ENCODE results near the gene OR2AE1.
"Not testable (repeated sequence)": the region's sequence is repeated elsewhere in the genome, so short reads cannot be mapped to it uniquely, and the experiment has no call there.

Gene OR2AE1

GRCh38 chr7:99876933-99877332, at the start of gene OR2AE1:
OR2AE1 (minus strand) TSS chr7:99877033; CDS start chr7:99877033, 0 bp downstream.
- DNase-seq (ENCODE audit: low read depth in 2 of 3, low spot score in 1 of 3) = no peak

- no peak for DNase-seq (ENCODE audit: low read depth in 2 of 3, low spot score in 1 of 3)
Measured at GRCh38 chr7:99926321-99926720, 49.5 kb upstream of the OR2AE1 start.

- no peak for DNase-seq (ENCODE audit: low read depth in 2 of 3, low spot score in 1 of 3)
Measured at GRCh38 chr7:99923200-99923599, 46.4 kb upstream of the OR2AE1 start.

DNA sequence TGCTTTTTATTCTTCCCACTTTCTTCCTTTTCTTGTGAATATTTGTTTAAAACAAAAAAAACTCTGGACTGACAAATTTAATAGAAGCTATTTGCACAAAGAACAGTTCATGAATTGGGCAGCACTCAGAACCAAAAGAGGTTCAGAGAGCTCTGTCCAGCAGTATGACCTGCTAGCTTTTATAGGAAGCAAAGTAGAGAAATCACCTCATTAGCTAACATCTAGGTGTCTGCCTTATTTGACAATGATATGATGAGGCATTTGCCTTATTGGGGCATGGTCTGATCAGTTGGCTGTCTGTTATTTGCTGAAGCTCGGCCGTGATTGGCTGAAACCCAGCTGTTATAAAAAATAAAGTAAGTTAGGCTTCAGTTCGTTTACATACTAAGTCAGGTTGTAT, 43.3 kb upstream of the OR2AE1 start:
- DNase-seq (ENCODE audit: low read depth in 2 of 3, low spot score in 1 of 3) = no peak

DNA sequence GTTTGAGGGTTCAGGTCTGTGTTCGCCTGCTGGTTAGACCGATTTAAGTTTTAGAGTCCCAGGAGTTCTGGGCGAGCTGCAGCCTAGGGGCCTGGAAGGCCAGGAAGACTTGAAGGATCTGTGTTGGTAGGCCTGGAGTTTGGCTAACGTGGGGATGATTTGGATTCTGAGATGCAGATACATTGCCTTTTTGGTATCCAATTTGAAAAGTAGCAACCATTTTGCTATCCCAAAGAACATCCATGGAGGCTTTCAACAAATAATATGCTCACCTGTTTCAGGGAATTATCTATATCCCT, 42.9 kb upstream of the OR2AE1 start:
- no peak for DNase-seq (ENCODE audit: low read depth in 2 of 3, low spot score in 1 of 3)

DNA sequence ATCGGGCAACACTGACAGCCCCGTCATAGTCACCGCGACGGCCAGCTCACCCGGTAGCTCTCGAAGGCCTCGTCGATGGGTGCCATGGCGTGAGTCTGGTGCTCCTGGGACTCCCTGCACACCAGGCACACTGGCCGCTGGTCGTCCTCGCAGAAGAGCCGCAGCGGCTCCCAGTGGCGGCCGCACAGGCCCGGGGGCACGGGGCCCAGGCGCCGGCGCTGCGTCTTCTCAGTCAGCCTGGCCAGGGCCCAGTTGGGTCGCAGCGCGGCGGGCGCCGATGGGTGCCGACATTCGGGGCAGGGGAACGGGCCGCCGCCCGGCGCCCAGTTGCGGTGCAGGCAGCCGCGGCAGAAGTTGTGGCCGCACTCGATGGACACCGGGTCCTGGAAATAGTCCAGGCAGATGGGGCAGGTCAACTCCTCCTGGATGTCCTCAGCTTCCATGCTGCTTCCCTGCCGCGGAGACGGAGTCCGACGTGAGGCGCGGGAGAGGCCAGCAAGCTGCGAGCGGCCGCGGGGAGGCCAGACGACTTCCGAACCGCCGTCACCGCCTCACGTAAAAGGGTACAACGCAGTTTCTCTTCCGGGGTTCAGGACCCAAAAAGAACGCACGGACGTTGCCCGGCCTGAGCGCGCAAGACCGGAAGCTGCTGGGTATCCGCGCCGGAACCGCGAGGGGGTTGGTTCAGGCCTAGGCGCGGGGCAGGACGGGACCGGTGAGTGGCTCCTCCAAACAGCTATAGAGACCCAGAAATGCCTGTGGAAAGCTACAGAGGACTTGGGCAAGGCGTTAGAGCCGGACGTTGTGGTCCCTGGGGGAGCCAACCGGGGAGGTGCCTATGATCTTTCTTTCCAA, 42.4 kb upstream of the OR2AE1 start, which contains the start of gene TRIM4:
TSS of gene TRIM4 (minus strand) at position 572 of the 855 bp plus-strand sequence. CDS start at position 443, 129 bp downstream.
- peak; percentile 80 to 91 (median 89) for DNase-seq (ENCODE audit: low read depth in 2 of 3, low spot score in 1 of 3)

- DNase-seq (ENCODE audit: low read depth in 2 of 3, low spot score in 1 of 3) = no peak
Measured at GRCh38 chr7:99910976-99911375, 34.1 kb upstream of the OR2AE1 start.

GRCh38 chr7:99901581-99901980, 24.7 kb upstream of the OR2AE1 start:
- DNase-seq (ENCODE audit: low read depth in 2 of 3, low spot score in 1 of 3) = no peak

- no peak for DNase-seq (ENCODE audit: low read depth in 2 of 3, low spot score in 1 of 3)
Measured at GRCh38 chr7:99899830-99900519, 23.1 kb upstream of the OR2AE1 start.

DNA sequence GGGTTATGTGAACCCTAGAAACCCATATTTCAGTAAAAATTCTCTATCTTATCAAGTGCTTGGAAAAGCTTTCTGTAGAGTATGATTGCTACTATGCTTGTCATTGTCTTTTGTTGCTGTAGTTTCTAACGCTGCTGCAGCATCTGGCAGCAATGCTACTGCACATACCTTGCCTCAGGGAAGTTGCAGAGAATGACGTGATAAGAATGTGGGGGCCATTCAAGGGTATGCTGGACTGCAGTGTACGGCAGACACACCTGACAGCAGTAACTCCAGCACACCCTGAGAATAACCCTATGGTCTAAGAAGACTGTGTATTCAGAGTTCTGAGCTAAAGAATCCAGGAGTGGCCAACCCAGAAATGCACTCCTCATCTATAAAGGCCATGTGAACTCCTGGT, 22.0 kb upstream of the OR2AE1 start:
- DNase-seq (ENCODE audit: low read depth in 2 of 3, low spot score in 1 of 3) = no peak

- DNase-seq (ENCODE audit: low read depth in 2 of 3, low spot score in 1 of 3) = no peak
Measured at GRCh38 chr7:99898023-99898357, 21.2 kb upstream of the OR2AE1 start.

- no peak for DNase-seq (ENCODE audit: low read depth in 2 of 3, low spot score in 1 of 3)
Measured at GRCh38 chr7:99897322-99898022, 20.6 kb upstream of the OR2AE1 start.

- no peak for DNase-seq (ENCODE audit: low read depth in 2 of 3, low spot score in 1 of 3)
Measured at GRCh38 chr7:99894738-99895137, 17.9 kb upstream of the OR2AE1 start.

GRCh38 chr7:99893280-99893679, 16.4 kb upstream of the OR2AE1 start:
- DNase-seq (ENCODE audit: low read depth in 2 of 3, low spot score in 1 of 3) = no peak

DNA sequence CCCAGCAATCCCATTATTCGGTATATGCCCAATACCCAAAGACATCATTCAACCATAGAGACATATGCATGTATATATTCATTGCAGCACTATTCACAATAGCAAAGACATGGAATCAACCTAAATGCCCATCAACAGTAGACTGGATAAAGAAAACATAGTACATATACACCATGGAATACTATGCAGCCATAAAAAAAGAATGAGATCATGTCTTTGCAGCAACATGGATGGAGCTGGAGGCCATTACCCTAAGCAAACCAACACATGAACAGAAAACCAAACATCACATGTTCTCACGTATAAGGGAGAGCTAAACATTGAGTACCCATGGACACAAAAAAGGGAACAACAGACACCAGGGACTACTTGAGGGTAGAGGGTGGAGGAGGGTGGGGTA, 13.5 kb upstream of the OR2AE1 start:
- not testable (repeated sequence) for DNase-seq (ENCODE audit: low read depth in 2 of 3, low spot score in 1 of 3)

DNA sequence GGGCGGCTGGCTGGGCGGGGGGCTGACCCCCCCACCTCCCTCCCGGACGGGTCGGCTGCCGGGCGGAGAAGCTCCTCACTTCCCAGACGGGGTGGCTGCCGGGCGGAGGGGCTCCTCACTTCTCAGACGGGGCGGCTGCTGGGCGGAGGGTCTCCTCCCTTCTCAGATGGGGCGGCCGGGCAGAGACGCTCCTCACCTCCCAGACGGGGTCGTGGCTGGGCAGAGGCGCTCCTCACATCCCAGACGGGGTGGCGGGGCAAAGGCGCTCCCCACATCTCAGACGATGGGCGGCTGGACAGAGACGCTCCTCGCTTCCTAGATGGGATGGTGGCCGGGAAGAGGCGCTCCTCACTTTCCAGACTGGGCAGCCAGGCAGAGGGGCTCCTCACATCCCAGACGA, 11.5 kb upstream of the OR2AE1 start:
- not testable (repeated sequence) for DNase-seq (ENCODE audit: low read depth in 2 of 3, low spot score in 1 of 3)

GRCh38 chr7:99881370-99881769, 4.5 kb upstream of the OR2AE1 start:
- DNase-seq (ENCODE audit: low read depth in 2 of 3, low spot score in 1 of 3) = no peak

GRCh38 chr7:99876491-99876890, 342 bp downstream of the OR2AE1 start:
- DNase-seq (ENCODE audit: low read depth in 2 of 3, low spot score in 1 of 3) = no peak

DNA sequence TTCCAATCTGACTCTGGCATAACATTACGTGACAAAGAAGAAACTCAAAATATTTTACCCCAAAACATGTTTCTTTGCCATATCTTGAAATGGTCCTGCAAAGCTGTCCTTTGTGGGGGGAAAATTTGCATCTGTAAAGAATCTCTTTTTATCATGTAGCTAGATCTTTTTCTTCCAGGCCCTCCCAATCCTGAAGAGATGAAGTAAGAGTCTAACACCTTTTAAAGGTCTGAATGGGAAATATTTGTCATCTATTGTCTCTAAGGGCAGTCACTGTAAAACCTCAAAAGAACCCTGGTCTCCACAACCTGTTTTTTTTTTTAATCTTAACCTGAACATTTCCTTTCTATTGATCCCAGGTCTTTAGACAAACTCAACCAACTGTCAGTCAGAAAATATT, 8.6 kb downstream of the OR2AE1 start:
- DNase-seq (ENCODE audit: low read depth in 2 of 3, low spot score in 1 of 3) = no peak

DNA sequence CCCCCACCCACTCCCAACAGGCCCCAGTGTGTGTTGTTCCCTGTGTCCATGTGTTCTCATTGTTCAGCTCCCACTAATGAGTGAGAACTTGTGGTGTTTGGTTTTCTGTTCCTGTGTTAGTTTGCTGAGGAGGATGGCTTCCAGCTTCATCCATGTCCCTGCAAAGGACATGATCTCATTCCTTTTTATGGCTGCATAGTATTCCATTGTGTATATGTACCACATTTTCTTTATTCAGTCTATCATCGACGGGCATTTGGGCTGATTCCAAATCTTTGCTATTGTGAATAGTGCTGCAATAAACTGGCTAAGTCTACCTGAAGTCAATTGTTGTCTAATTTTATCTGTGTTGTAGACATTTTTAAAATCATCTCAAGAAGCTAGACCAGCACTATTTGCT, 9.4 kb downstream of the OR2AE1 start:
- DNase-seq (ENCODE audit: low read depth in 2 of 3, low spot score in 1 of 3) = not testable (repeated sequence)

DNA sequence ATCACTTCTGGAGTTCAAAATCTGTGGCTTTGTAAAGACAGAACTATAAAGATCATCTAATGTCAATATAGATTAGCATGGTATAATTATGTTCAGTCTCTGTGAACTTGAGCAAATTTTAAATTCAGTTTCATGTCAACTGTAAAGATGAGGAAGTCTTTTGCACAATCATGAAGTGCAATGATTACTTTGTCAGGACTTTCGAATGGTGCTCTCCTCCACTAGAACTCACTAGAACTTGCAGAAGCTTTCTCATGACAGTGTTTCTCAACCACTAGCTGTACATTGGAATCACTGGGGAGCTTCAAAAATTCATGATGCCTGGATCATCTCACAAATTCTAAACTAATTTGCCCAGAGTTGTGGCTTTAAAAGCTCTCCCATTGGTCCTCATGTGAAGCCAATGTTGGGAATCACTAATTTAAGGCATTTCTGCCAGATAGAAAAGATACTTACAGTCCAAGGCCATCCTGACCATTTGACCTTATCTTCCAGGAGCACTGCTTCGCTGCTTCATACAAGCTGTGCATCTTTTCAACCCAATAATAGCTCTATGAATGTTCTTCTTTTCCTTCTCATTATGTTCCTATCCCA, 12.9 kb downstream of the OR2AE1 start:
- no peak for DNase-seq (ENCODE audit: low read depth in 2 of 3, low spot score in 1 of 3)

All from stimulated activated CD4-positive, alpha-beta T cell treated with anti-CD3 and anti-CD28 coated beads, Interleukin-12 subunit alpha, Interleukin-12 subunit beta, amount 100 ng/mL, for 48 hours (primary cell).